HG02852 (cell line): ENCODE data around the gene MPI.
A peak's percentile ranks its signal among the peaks of the same experiment; 100 is the strongest.

ENCODE experiments used
- ATAC-seq: cut with Tn5 transposase; IDR thresholded peaks from one replicate; pipeline ENCODE4 v1.9.1; 2021; ENCODE audit warnings: mild to moderate bottlenecking, moderate library complexity; ENCODE audit not compliant: unreplicated experiment

MPI gene, protein sequence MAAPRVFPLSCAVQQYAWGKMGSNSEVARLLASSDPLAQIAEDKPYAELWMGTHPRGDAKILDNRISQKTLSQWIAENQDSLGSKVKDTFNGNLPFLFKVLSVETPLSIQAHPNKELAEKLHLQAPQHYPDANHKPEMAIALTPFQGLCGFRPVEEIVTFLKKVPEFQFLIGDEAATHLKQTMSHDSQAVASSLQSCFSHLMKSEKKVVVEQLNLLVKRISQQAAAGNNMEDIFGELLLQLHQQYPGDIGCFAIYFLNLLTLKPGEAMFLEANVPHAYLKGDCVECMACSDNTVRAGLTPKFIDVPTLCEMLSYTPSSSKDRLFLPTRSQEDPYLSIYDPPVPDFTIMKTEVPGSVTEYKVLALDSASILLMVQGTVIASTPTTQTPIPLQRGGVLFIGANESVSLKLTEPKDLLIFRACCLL

DNA sequence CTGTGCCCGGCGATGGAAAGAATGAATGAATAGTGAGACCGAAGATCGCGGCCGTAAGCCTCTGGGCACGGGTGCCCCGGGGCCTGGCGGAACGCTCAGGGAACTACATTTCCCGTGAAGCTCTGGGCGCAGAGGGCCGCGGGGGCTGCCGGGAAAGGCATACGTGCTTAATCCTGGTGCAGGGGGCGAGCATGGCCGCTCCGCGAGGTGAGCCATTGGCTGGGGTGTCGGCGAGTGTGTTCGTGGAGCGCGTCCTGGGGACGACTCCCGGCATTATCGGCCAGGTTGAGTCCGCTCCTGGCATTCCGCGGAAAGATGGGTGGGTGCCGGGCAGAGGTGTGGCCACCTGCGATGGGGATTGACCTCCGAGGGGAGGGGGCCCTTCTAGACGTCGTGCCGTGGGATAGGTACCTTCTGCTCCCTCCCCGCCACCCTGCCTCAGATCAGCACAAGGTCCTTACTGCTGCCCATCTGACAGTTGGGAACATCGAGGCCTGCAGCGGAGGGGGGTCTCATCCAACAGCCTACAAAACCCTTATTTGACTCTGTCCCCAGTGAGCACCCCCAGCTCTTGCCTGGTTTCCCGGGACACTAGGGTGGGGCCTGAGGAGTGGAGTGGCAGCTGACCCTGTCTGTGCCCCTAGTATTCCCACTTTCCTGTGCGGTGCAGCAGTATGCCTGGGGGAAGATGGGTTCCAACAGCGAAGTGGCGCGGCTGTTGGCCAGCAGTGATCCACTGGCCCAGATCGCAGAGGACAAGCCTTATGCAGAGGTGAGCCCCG is at the start of gene MPI:
Gene MPI, plus strand, starts transcription at position 160 of the 782 bp plus-strand sequence. Its CDS starts 32 bp downstream, at position 192.
- ATAC-seq = peak; percentile 92

DNA sequence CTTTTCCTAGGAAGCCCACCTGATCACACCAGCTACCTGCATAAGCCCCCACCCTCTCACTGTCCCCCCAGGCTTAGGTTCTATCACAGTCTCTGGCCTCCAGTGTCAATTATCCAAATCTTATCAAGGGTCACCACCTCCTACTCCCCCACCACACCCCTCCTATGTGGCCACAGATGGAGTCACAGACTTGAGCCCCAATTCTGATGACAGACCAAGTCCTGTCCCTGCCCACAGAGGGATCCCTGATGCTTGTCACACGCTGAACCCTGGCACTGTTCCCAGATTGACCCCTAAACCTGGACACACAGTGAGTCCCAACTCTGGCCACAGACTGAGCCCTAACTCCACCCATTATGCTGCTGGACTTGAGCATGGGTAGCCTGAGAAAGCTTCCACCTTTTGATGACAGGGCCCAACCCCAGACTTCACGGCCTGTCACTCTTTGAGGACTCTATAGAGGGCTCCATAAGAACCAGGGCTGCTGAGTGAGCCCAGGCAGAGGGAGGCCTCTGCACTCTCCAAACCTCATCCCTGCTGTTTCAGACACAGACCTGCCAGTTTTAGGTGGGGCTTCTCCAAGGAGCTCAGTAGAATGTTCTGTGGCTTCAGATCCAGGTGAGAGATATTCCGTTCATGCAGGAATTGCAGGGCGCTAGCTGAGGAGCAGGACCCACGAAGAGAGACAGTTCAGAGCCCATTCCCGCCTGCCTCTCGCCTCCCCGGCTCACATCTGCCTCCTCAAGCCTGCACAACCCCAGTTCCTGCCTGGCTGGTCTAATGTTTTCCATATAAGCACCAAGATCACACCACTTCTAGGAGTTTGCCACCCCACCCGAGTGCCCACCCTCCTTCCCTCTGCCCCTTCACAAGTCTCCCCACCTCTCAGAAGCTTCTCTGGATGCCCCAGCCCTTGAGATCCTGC is 48.7 kb upstream of the MPI start:
- ATAC-seq = no peak

DNA sequence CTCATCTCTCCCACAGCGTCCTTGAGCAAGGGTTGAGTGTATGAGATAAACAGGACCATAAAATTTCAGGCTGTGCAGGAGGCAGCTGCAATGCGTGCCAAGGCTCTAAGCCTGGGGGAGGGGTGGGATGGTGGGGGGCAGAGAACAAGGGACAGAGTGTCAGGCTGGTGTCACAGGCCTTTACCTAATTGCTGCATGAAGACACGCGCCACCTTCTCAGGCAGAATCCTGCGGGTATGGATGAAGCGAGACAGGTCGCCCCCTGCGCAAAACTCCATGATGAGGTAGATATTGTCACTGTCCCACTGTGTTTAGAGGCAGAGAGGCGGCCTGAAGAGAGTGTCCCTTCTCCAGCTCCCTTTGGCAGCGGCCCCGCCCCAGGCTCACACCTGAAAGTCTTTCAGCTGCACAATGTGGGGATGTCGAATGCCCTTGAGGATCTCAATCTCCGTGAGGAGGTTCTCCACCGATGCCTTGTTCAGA is 47.9 kb upstream of the MPI start:
- no peak for ATAC-seq

DNA sequence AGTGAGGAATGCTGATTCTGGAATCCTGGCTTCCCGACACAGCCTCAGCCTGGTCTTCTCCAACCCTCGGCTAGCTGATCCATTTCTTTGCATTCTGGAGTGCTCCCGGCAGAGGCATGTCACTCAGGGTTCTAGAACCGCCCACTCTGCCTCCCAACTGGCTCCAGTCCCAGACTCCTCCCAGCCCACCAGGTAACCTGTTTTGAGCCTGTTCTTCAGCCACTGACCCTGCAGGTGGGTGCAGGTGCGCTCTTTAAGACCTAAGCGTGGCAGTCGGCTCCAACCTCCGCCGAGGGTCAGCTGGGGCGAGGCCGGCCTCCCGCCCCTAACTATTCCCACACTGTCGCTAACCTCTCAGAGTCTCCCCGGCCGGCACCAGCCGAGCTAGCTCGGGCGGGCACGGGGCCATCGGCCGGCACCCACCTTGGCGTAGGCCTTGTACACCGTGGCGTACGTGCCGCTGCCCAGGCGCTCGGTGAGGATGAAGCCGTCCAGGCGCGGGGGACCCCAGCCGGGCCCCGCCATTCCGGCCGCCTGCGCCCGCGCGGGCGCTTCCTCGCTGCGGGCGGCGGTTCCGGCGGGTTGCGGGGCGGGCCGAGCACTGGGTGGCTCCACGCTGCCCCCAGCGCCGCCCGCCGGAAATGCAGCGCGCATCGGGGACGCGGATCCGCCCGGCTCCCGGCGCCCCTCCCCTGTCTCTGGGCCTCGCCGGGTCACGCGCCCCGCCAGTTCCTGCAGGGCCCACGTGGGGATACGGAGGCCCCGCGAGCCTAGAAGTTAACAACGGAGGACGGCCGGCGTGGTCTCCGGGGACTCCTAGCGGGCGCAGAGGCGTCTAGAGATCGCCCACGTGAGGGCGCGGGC is 47.0 kb upstream of the MPI start, which contains the start of gene ULK3:
Gene ULK3, minus strand, starts transcription at position 576 of the 864 bp plus-strand sequence. Its CDS starts 51 bp downstream, at position 525.
- ATAC-seq = peak; percentile 77

DNA sequence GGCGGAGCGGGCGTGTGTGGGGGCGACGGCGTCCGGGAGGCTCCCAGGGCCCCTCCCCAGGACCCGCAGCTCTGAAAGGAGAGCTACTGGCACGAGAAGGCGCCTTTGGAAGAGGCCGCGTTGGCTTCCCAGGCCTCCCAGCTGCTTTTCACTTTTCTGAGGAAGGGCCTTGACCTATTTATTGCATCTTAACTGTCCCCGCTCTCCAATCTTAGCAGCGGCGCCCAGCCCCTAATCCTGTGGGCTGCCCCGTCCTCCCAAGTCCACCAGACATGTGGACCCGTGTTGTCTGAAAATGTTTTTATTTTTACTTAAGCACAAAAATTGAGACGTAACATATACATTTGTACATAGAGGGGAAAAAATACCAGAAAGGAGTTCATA is 46.4 kb upstream of the MPI start:
- ATAC-seq = no peak

DNA sequence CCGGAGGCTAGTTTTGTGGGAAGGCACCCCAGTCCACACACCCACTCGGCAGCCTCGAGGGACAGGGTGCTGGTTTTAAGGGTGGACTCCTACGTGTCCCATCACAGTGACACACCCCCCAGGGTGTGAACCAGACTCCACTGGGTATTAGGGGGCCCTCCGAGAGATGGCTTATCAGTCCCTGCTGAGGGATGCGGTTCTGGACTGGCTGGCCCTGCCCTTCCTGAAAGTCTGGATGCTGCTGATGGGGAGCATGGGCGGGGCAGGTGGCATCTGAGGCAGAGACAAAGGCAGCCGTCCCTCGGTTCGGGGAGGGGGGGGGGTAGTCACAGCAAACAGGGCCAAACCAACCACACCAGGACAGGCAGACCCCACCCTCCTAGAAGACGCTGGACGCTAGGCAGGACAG is 45.9 kb upstream of the MPI start:
- ATAC-seq = no peak

DNA sequence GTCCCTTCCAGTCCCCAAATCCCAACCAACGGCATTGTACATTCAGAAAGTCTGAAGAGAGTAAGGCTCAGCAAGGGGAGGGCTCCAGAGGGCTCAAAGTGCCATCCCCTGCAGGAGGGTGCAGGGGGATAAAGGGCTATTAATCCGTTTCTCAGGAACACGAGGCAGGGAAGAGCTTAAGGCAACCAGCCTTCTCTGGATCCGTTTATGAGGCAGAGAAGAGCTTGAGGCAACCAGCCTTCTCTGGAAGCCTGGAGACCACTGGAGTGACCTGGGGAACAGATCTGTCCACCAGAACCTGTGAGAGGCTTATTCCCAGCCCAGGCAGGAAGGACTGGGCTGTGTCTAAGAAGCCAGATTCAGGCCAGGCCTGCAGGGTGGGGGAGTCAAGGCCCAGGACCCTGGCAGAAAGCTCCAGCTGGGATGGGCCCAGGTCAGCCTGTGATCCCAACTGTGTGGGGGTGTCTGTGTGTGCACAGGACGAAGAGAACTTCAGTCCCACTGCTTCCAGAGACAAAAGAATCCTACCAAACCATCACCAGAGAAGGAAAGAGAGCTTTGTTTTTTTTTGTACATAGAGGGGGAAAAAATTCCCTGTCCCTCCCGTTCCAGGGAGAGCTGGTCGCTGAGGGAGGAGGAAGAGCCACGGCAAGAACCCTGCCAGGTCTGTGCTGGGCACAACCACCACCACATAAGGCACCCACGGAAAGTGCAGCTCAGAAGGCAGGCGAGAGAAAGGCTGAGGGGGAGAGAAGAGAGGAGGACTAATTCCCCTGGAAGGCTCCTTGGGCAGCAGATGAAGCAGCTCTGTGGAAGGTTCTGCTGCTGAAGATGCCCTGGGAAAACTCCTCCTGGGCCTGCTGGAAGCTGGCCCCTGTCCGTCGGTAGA is 45.3 kb upstream of the MPI start:
- no peak for ATAC-seq

DNA sequence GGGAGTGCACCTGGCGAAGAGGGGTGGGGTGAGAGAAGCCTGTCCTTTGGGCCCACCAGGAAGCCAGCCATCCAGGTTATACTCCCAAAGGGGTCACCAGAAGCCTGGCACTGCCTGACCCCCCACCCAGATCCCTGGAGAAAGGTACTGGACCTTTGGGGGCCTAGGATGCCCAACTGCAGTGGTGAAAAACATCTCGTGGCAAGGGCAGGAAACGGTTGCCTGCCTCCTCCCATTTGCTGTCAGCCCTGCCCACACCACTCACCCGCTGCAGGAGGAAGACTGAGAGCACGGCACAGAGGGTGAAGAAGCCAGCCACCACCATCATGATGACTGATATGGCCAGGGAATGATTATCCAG is 44.7 kb upstream of the MPI start:
- no peak for ATAC-seq

DNA sequence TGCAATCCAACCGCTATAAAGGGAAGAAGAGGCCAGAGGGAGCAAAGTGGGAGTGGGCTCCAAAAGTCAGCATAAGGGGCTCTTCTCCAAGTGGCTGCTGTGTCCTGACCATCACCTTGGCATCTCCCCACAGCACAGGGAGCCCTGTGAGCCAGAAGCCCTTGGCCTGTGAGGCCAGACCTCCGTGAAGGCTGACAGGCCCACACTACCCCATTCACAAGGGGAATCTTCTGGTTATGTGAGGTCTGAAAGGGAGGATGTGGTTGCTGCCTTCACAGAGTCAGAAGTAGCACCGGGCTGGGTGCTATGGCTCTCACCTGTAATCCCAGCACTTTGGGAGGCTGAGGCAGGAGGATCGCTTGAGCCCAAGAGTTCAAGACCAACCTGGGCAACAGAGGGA is 44.3 kb upstream of the MPI start:
- no peak for ATAC-seq

DNA sequence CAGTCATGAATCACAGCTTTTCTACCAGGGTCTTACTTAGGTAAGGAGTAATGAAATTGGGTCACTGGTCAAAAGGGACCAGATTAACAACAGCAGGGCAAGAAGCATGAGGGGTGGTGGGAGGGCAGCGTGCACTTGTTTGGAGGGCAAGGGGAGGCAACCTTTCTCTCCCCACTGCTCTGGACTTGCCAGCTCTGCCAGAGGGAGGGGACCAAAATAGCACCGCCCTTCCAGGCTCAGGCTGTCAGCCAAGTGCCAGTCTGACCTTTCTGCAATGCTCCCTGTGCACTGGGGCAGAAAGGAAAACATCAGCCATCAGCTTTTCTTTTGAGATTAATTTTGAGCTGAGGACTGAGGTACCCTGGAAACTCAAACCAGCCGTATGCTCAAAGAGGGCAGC is 42.4 kb upstream of the MPI start:
- ATAC-seq = no peak

DNA sequence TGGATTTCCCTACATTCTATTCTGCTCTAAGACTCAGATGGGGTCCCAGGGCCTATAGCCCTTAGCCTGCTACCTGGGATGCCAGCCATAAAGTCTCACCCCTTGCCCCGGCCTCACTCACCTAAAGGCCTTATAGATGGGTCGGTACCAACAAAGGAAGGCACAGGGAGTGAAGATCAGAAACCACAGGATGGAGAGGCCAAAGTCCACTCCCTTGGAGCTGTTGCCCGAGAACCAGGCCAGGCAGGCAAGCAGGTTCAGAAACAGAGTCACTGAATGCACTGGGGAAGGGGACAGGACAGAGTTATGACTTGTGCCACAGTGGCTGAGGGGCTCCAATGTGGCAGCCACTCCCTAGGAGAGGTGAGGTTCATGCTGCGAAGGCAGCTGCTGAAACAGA is 39.4 kb upstream of the MPI start:
- ATAC-seq = no peak

DNA sequence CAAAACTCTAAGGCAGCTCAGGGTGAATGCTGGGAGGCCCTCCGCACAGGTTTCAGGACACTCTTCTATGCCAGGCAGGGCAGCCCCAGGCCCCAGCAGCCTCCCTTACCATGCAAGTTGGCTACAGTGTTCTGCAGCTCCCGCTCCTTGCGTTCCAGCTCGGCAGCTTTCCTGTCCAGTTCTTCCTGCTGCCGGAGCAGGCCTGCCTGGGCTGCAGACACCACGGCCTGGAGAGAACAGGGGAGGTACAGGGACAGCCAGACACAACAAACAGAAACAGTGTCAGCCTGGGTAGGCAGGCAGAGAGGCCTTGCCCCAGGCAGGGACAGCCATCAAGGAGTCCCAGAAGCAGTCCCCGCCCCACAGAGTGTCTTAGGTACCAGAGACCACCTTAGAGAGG is 37.9 kb upstream of the MPI start:
- no peak for ATAC-seq

DNA sequence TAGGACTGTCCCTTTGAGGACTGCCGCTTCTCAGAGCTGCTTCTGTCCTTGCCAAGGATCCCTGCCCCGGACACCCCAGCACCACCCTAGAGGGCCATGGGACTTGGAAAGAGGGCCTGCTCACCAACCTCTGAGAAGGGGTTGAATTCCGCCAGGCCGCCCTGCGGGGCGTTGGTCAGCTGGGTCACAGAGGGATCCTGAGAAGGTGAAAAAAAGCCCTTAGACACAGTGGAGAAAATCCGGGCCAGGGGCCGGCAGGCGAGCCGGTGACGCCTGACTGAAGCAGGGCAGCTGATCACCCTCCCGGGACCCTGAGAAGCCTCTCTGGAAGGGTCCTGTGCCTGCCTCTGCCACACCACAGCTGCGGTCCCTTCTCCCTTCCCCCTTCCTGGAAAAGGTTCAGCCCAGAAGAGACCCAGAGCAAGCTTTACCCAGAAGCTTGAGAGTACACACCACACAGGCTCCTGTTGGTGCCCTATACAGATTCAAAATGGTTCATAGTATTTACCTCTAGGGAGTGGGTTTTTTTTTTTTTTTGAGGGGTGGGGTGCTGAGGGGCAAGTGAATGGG is 35.3 kb upstream of the MPI start:
- no peak for ATAC-seq

DNA sequence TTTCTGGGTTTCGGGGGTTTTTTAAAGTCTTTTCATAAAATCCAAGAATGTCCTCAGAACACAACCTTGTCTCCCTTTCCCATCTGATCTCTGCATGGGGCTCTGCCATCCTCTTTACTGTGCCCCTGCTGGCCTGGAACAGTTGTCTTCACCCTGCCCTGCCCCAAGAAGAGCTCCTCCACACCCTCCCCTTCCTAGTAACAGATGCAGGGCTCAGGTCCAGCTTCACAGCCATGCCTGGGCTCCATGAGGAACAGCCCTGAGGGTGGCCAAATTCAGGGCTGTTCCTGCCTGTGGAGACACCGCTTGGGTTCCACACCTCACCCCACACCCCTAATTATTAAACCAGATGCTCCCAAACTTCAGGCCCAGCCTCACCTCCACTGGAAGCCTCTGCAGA is 34.0 kb upstream of the MPI start:
- no peak for ATAC-seq

DNA sequence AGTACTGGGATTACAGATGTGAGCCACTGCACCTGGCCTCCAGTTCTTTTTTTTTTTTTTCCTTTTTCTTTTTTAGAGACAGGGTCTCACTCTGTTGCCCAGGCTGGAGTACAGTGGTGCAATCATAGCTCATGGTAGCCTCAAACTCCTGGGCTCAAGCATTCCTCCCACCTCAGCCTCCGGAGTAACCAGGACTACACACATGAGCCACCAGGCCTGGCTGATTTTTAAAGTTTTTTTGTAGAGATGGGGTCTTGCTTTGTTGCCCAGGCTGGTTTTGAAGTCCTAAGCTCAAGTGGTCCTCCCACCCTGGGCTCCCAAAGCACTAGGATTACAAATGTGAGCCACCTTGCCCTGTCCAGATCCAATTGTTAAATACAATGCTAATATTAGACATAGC is 33.3 kb upstream of the MPI start:
- no peak for ATAC-seq

DNA sequence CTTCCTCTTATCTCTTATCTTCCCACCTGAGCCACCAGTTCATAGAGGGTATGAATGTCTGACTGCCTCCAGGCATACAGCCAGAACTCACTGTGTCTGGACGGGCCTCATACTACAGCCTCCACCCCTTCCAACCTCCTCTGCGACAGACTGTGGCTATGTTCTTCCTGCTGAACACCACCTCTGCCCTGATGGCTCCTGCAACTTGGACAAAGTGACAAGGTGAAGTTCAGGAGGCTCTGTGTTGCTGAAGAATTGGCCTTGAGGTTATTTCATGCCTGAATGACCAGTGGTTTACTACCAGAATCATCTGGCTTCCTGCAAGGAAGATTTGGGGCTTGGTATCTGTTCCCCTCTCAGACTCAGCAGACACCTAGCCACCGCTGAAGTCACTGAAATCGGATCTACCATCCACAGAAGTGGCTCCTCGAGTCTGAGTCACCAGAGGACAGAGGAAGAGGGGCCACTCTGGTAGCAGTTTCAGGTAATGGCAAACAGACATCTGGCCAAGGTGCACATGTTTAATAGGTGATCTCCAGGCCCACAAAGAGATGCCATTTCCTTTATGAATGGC is 32.7 kb upstream of the MPI start:
- ATAC-seq = peak; percentile 71

DNA sequence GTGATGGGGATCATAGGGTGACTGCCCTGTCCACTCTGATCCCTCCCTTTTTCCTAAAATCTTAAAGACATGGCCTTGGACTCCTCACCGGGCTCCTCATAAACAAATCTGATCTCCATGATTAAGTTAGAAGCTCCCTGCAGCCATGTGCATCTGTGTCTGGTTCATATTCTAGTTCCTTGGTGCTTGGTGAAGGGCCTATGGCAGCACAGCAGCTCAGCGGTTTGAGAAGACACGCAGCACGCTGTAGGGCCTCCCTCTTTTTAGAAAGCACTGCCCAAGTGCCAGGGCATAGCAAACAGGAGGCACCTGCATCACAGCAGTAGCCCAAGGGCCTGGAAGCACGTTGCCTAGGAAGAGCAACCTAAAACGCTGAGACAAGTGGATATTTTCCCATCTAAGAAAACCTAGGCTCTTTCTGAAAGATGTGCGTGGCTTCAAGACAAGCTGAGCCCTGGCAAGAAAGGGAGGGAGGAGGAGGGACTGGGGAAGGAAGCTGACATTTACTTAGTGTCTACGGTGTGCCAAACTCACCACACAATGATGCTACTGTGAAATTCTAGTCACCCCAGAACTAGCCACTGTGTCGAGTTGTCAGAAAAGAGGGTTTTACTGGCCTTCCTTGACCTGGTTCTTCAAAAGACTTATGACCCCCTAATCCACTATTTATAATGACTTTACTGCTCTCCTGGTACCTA is 32.0 kb upstream of the MPI start:
- peak; percentile 17 for ATAC-seq

DNA sequence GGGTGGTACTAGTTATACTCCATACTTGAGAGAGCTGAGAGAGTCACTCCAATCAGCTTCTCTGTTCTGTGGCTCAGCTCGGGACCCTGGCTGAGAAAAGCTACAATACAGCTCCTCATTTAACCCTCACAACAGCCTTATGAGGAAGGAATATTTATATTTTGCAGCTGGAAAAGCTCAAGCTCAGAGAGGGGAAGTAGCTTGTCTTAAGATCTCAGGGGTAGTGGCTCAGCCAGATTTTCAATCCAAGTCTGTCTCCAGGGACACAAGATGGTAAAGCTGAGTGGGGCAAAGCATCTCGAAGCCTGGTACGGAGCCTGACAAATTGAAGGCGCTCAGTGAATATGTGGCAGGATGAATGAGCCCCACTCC is 31.5 kb upstream of the MPI start:
- no peak for ATAC-seq
